Hippocampal formation (tissue), 2 donors: ENCODE measurements around the gene RBBP8.
"Not testable (repeated sequence)": the region's sequence is repeated elsewhere in the genome, so short reads cannot be mapped to it uniquely, and the experiment has no call there.

Source experiments
- DNase-seq, 2 donors: peaks; one replicate each; lab custom pipeline; 2025; lab: John Stamatoyannopoulos, UW

Gene RBBP8

GRCh38 chr18:22943847-22944246 is 10.7 kb downstream of the RBBP8 start:
- no peak for DNase-seq

GRCh38 chr18:22946217-22946616 is 13.1 kb downstream of the RBBP8 start:
- no peak for DNase-seq

GRCh38 chr18:22946846-22947245 is 13.7 kb downstream of the RBBP8 start:
- DNase-seq: peak in 1 of 2 donors; percentile 10

GRCh38 chr18:22951823-22952222 is 18.7 kb downstream of the RBBP8 start:
- DNase-seq: no peak

- DNase-seq: no peak
Measured at GRCh38 chr18:22952525-22952924, 19.4 kb downstream of the RBBP8 start.

- not testable (repeated sequence) for DNase-seq
Measured at GRCh38 chr18:22953982-22954381, 20.9 kb downstream of the RBBP8 start.

GRCh38 chr18:22956226-22956625 is 23.1 kb downstream of the RBBP8 start:
- DNase-seq: no peak

GRCh38 chr18:22961156-22961555 is 28.0 kb downstream of the RBBP8 start:
- DNase-seq: no peak

- no peak for DNase-seq
Measured at GRCh38 chr18:22962004-22962403, 28.9 kb downstream of the RBBP8 start.

GRCh38 chr18:22964116-22964515 is 31.0 kb downstream of the RBBP8 start:
- DNase-seq: no peak

- no peak for DNase-seq
Measured at GRCh38 chr18:22964722-22965121, 31.6 kb downstream of the RBBP8 start.

GRCh38 chr18:22971038-22971437 is 37.9 kb downstream of the RBBP8 start:
- DNase-seq: no peak

GRCh38 chr18:22974001-22974400 is 40.9 kb downstream of the RBBP8 start:
- no peak for DNase-seq

- no peak for DNase-seq
Measured at GRCh38 chr18:22974707-22975106, 41.6 kb downstream of the RBBP8 start.

GRCh38 chr18:22975508-22975907 is 42.4 kb downstream of the RBBP8 start:
- no peak for DNase-seq

- DNase-seq: no peak
Measured at GRCh38 chr18:22977847-22978701, 44.9 kb downstream of the RBBP8 start.

GRCh38 chr18:22980394-22980793 is 47.3 kb downstream of the RBBP8 start:
- DNase-seq: no peak

- no peak for DNase-seq
Measured at GRCh38 chr18:22981274-22982133, 48.4 kb downstream of the RBBP8 start.

GRCh38 chr18:22983175-22983574 is 50.0 kb downstream of the RBBP8 start:
- peak in 1 of 2 donors; percentile 37 for DNase-seq

- DNase-seq: no peak
Measured at GRCh38 chr18:22985250-22985649, 52.1 kb downstream of the RBBP8 start.

GRCh38 chr18:22987547-22988189 is 54.5 kb downstream of the RBBP8 start:
- DNase-seq: no peak

GRCh38 chr18:22988208-22988607 is 55.1 kb downstream of the RBBP8 start:
- no peak for DNase-seq
